HG03469 (cell line): ENCODE results near the gene RHOG.
A peak's percentile ranks its signal among the peaks of the same experiment; 100 is the strongest.

Experiments used
- ATAC-seq: cut with Tn5 transposase; IDR thresholded peaks from one replicate; pipeline ENCODE4 v1.9.1; 2021; ENCODE audit warnings: mild to moderate bottlenecking, moderate library complexity, moderate number of reproducible peaks; ENCODE audit not compliant: unreplicated experiment

Gene RHOG

DNA sequence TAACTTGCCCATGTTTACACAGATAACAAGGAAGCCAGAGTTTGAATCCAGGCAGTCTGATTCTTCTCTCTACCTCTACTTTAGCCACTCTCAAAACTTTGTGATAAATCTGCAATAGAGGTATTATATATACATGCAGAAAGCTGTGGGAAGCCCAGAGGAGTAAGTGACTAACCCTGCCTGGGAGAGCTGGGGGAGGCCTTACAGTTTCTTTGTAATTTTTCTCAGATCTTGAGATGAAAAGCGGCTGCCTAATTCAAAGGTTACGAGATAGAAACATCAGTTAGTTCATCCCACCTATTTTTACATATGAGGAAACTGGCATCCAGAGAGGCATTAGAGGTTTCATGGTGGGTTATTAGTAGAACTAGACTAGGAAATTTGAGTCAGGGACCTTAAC lies 19.6 kb upstream of the RHOG start:
- no peak for ATAC-seq

- peak; percentile 28 for ATAC-seq
Observed at GRCh38 chr11:3859373-3859881, 18.7 kb upstream of the RHOG start.

DNA sequence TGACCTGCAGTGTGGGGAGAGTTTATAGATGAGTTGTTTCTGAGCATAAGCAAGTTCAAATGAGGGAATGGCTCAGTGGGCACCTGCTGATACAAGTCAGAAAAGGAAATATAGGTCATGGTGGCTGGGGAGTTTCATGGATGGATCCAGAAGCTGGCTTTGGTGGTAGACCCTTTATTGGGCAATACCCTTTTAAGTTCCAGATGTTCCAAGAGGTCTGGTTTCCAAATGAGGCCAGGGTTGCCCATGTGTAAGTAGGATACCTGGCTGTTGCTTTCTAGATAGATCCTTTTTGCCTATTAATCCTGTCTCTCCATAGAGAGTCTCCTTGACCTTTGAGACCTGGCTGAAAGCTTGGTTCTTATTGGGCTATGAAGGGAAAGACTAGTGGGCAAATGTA lies 16.9 kb upstream of the RHOG start:
- no peak for ATAC-seq

DNA sequence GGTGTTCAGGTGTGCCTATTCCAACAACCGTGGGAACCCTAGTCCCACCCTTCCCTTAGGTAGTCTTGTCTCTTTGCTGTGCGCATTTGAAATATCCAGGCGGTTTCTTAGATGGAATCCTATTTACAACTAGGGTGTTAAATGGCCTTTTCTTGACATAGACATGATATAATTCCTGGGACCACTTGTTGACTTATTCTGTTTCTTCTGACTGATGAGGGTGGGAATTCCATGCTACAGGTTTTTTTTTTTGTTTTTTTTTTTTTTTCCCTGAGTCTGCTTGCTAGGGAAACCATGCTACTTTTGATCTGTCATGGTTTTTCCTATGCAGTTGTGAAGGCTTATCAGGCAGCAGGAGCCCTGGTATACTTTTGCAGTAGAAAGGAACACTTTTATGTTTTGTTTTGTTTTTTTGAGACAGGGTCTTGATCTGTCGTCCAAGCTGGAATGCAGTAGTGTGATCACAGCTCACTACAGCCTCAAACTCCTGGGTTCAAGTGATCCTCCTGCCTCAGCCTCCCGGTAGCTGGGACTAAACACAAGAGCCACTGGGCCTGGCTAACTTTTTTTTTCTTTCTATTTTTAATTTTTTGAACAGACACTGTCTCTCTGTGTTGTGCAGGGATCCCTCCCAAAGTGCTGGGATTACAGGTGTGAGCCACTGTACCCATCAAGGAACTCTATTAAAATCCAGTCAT lies 16.2 kb upstream of the RHOG start:
- no peak for ATAC-seq

- no peak for ATAC-seq
Observed at GRCh38 chr11:3855808-3856491, 15.2 kb upstream of the RHOG start.

GRCh38 chr11:3854977-3855807 lies 14.4 kb upstream of the RHOG start, which contains the start of gene STIM1:
TSS of gene STIM1 (plus strand) at chr11:3855664. CDS start at chr11:3856271, 607 bp downstream.
- peak; percentile 51 for ATAC-seq

GRCh38 chr11:3854660-3854976 lies 13.9 kb upstream of the RHOG start:
- ATAC-seq: no peak

DNA sequence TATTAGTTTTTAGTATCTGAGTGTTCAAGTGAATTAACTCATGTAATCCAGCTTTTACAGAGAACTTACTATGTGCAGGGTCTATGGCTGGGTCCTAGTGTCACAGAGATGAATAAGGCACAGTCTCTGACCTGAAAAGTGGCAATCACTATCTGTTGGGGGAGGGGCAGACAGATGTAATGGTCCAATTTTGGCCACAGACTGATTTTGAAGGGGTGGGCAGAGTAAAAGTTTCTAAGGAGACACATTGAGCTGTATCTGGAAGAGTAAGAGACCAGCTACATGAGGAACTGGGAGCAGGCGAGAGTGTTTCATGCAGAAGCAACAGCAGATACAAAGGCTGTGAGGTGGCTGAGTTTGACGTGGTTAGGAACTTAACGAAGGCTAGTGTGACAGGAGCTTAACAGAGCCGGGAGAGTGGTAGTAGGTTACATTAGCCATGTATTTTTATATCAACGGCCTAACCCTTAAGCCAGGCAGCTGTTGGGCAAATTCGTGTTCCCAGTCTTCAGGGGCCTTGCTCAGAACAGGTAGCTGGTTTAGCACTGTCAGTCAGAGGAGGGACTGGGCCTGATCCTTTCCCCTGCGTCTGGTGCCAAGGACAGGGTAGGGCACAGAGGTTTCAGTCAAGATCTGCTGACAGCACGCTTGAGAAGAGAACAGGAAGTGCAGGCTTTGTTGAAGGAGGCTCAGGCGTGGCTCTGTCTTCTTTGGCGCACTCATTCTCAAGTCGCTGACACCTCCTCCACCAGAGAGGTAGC lies 13.3 kb upstream of the RHOG start:
- ATAC-seq: peak; percentile 24

DNA sequence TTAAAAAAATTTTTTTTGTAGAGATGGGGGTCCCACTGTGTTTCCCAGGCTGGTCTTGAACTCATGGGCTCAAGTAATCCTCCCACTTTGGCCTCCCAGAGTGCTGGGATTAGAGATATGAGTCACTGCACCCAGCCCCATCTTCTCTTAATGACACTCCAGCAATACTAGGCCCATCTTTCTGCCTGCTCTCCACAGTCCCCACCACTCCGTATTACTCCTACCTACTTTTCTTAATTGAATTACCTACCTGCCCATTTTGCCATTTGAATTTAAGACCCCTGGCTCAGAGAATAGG lies 12.7 kb upstream of the RHOG start:
- no peak for ATAC-seq

- no peak for ATAC-seq
Observed at GRCh38 chr11:3849297-3849874, 8.6 kb upstream of the RHOG start.

DNA sequence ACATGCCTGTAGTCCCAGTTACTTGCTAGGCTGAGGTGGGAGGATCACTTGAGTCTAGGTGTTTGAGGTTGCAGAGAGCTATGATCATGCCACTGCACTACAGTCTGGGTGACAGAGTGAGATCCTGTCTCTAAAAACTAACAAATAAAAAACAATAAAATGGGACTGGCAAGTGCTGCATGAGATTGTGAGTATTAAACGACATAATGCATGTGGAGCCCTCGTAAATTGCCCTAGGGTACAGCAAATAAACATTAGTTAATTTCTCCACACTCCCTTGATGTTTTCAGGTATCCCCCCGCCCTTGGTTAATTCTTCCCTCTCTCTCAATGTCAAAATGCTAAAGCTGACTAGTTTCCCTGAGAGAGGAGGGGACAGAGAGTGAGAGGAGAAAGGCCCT lies 4.9 kb upstream of the RHOG start:
- no peak for ATAC-seq

GRCh38 chr11:3845246-3845645 lies 4.5 kb upstream of the RHOG start:
- no peak for ATAC-seq

DNA sequence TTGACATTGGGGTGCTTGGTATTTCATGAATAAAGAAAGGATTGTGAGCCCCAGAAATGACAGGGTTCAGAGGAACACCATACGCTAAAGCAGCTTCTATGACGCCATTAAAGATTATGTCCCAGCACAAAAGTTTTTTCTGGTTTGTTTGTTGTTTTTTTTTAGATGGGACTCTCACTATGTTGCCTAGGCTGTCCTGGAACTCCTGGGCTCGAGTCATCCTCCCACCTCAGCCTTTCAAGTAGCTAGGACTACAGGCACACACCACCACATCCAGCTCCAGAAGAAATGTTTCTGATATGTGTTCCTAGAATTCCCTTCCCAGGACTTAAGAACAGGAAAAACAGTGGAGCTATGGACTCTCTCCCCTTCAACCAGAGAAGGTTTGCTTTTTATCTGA lies 2.6 kb upstream of the RHOG start:
- ATAC-seq: no peak

- peak; percentile 37 for ATAC-seq
Observed at GRCh38 chr11:3841426-3842350, 929 bp upstream of the RHOG start.

DNA sequence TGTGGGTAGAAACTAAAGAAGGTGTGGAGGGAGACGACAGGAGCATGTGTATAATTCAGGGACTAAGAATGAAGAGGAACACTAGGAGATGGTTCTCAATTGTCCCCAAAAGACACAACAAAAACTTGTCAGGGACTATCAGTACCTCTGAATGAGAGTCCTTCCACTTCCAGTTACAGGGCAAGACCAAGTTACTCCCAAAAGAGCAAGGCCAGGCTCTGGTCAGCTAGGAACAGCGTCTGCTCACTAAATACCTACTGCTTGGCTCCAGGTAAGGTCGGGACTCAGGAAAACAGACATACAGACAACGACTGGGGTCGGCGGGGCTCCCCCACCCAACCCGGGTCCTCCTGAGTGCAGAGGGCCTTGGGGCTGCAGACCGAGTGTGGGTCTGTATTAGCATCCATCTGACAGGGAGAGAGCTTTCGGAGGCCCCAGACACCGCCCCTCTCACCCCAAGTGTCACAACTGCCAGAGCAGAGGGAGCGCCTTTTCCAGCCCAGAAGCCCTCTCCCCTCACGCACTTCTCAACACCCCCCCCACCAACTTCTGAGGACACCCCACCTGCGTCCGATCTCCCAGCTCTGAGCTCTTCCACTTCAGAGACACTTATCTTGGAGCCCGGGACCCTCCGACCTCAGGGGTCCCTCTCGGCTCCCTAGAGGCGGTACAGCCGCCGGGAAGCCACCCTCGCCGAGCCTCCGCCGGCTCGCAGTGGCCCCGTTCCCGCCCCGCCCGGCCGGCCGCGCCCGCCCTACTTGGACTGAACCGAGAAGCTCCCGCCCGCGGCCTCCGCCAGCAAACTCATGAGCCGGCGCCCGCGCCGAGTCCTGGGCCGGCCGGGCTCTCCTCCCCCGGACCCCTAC lies 522 bp downstream of the RHOG start:
- no peak for ATAC-seq

DNA sequence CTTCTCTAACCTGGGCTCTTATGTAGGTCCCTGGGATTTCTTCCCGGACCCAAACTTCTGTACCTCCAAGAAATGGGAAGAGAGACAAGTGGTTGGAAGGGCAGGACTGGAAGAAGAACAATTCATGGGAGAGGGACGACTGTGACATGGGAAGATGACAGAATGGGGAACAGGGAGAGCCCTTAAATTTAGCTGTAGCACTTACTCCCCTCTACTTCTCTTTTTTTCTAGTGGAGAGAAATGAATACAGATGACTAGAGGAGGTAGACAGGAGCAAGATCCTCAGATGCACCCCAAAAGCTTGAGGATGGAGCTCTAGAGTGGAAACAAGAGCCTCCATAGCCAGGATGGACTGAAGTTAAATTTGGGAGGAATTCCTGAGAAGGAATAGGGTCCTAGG lies 2.3 kb downstream of the RHOG start:
- ATAC-seq: no peak

GRCh38 chr11:3837793-3838192 lies 3.0 kb downstream of the RHOG start:
- no peak for ATAC-seq

DNA sequence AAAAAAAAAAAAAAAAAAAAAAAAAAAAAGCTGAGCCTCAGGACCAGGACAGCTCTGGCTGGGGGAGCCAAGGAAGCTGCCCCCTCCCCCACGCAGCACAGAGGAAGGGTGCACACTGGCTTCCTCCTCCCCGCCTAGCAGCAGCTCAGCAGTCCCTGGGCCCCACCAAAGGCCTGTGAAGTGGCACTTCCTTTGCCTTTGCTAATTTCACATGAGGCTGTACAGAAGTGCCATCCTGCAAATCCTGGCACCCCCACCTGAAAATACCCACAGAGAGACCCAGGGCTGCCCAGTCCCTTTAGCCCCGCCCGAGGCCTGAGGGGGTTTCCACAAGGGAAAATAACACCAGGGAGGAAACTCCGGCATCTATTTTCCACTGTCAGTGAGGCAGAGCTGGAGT lies 3.9 kb downstream of the RHOG start:
- no peak for ATAC-seq

DNA sequence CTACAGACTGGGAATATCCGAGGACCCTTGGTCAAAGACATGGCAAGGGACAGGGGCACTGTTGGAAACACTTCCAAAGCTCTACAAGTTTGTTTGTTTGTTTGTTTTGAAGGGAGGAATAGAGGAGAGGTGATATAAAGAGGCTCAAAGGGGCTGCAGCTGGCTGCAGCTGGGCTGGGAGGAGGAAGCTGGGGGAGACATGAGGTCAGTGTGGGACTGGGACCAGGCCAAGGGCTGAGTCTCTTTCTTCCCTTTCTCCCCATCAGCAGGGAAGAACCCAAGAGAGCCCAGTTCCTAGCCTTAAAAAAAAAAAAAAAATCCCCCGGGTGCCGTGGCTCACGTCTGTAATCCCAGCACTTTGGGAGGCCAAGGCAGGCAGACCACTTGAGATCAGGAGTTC lies 5.0 kb downstream of the RHOG start:
- no peak for ATAC-seq
